Loucy (cell line): ENCODE data around the gene NTN4.

Experiments
- EZH2phosphoT487 ChIP-seq: fragments of 200-600 bp; IDR thresholded peaks from 2 replicates; pipeline ENCODE4 v1.6.1; 2018; ENCODE audit warnings: antibody characterized with exemption, mild to moderate bottlenecking, moderate library complexity, borderline replicate concordance
- TF ChIP-seq, protein P1 (sequence below): fragments of 200-600 bp; sonication (generic); conservative IDR thresholded peaks from 2 replicates; pipeline ENCODE4 v1.5.1; 2014; ENCODE audit warnings: mild to moderate bottlenecking, antibody characterized with exemption, low read length

- TF ChIP-seq, protein P1, sequence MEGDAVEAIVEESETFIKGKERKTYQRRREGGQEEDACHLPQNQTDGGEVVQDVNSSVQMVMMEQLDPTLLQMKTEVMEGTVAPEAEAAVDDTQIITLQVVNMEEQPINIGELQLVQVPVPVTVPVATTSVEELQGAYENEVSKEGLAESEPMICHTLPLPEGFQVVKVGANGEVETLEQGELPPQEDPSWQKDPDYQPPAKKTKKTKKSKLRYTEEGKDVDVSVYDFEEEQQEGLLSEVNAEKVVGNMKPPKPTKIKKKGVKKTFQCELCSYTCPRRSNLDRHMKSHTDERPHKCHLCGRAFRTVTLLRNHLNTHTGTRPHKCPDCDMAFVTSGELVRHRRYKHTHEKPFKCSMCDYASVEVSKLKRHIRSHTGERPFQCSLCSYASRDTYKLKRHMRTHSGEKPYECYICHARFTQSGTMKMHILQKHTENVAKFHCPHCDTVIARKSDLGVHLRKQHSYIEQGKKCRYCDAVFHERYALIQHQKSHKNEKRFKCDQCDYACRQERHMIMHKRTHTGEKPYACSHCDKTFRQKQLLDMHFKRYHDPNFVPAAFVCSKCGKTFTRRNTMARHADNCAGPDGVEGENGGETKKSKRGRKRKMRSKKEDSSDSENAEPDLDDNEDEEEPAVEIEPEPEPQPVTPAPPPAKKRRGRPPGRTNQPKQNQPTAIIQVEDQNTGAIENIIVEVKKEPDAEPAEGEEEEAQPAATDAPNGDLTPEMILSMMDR: no peak
- TF ChIP-seq EZH2phosphoT487: no peak
Measured at GRCh38 chr12:95710386-95710785, 80.2 kb downstream of the NTN4 start.
